GM18873 (cell line): Measurements from ENCODE around the gene STXBP6.
A peak's percentile ranks its signal among the peaks of the same experiment; 100 is the strongest.

ENCODE experiments used
- ATAC-seq: cut with Tn5 transposase; IDR thresholded peaks from one replicate; pipeline ENCODE4 v1.9.1; 2021; ENCODE audit warnings: mild to moderate bottlenecking, moderate library complexity, moderate number of reproducible peaks; ENCODE audit not compliant: unreplicated experiment, low FRiP score

The STXBP6 gene

DNA sequence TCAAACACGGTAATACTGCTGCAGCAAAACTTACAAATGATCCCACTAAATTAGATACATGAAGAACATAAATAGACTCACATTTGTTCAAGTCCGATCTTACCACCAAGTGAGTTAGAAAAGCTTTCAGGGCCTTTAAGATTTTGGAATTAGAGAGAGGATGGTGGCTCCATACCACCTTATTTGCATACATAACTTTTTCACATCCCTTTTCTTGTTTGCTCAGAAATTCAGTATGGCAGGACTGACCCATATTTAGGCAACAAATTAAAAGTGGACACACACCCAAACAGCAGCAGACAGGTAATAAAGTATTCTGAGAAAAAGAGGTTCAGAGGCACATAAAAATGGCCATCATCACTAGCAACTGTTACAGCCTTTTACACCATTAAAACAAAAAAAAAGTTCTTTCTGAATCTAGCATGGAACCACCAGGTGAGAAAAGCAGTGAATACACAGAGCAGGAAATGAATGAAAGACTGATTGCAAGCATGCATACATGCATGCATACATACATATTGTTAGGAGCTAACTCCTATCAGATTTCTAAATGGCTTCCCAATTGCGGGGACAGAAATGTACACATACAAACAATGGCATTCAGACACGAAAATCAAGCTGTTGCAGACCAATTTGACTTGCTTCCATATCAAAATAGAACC is 23.3 kb downstream of the STXBP6 start:
- no peak for ATAC-seq

DNA sequence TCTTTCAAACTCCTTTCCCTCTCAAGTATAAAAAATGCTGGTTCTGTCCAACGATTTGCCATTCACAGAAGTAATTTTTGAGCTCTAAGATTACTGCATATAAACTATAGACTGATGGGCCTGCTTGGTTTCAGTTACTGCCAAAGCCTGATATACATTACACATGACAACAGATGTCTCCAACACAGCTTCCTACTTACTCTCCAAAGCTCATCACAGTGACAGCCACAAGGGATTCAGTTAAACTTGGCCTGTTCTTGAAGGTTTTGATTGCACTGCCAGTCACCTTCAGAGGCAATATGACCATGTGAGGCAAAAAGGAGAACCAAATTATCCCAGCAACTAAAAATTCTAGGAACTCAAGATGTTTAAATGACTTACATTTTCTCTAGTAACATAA is 30.1 kb downstream of the STXBP6 start:
- ATAC-seq: no peak

DNA sequence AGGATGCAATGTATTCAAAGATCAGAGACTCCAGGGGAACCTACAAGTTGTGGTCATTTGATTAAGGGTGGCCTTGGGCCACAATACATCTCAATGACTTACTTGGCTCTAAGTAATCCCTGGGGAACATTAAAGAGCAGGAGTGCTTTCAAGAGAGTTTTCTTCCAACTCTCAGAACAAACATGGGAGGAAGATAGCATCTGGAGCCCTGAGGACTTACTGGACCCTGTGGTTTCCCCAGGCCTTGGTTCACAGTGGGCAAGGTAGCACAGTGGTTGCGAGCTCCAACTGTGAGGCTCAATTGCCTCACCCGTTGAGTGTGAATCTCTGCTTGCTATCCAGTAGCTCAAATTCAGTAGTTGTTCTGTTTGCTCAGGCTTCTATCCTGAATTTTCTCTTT is 32.4 kb downstream of the STXBP6 start:
- no peak for ATAC-seq

DNA sequence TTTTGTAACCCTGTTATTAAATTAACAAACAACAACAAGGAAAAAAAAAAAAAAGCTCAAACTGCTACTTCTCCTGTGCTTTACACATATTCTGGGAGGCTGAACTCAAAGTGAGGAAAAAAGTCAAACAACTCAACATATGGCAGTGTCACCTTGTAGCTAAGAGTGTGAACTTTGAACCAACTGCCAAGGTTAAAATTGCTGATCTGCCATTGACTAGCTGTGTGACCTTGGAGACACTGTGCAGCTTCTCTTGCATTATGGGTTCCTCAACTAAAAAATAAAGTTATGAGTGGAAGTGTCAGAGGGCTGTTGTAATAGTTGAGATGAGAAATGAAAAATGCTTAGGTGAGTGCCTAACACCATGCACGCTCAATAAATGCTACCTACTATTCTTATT is 34.2 kb downstream of the STXBP6 start:
- ATAC-seq: no peak

DNA sequence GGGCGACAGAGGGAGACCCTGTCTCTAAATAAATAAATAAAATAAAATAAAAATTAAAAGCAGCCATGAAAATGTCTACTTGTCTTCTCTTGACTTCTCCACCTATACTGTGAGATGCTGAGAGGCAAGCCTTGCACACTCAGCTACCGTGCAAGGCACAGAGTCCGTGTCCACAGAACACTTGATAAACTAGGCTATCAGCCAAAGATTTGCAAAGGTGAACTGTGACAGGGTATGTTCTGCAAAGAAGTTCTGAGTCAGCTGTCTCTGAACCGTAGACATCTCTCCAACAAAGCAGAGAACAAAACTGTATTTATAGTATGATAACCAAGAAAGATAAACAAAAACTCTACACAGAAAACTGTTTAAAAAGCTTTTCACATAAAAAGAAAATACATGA is 35.5 kb downstream of the STXBP6 start:
- no peak for ATAC-seq

DNA sequence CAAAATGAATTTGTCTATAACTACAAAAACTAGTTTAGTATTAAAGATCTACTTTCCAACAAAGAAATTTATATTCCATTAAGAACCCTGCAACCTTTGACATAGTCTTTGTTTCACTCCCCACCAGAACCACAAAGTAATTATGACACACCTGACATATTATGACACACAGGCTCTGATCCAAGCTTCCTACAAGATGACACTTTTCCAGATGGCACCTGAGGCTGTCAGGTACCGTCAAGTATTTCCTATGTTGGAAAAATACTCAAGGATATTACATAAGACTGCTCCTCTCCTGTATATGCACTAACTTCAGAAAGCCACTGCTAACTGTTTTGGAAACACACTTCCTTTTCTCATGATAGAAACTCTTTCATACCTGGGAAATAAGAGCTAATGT is 38.9 kb downstream of the STXBP6 start:
- ATAC-seq: no peak

DNA sequence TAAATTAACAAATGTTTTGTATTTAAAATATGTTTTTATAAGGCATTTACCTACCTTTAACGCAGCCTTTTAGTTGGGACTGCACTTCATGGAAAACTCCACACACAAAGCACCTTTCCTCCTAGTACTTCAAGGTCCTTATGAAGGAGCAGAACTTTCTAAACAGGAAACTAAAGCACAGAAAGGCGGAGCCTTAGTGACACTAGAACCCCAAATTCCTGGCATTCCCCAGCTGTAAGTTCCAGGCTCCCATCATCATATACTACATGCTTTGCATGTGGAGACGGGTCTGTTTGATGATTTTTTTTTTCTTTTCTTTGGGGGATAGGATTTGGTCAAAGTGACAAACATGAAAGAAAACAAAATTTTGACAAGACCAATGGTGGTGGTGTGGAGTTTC is 39.5 kb downstream of the STXBP6 start:
- ATAC-seq: no peak

DNA sequence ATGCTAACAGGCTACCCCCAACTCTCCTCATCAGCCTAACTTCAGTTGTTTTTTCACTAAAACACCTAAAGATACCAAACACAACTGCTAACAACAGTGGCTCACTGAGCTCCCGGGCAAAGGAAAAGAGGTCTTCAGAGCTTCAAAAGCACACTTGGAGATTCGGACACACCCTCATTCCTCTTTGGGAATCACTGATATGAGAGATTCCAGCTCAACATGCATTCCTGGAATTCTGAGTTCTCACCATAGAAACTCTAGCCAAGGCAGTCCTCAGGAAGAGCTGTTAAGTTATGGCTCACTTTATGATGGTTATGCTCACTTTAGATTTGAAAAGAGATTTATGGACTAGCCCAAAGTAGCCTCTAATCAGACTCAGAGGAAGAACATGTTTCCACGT is 40.1 kb downstream of the STXBP6 start:
- no peak for ATAC-seq

DNA sequence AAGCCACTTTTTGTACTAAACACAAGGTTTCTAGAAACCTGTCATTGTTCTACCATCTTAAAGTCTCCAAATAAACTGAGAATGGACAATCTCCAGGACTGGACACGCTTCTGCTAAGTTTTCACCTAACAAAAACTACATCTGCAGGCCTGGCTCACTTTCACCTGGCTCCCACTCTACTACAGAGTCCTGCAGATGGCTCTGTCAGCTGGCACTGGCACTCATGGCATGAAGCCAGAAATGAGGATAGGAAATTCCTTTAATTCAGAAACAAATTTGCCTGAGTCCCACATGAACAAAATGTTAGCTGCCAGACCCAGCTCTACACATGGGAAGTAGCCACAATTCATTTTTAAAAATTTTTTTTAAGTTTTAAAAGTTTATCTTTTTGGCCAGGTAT is 42.1 kb downstream of the STXBP6 start:
- no peak for ATAC-seq

DNA sequence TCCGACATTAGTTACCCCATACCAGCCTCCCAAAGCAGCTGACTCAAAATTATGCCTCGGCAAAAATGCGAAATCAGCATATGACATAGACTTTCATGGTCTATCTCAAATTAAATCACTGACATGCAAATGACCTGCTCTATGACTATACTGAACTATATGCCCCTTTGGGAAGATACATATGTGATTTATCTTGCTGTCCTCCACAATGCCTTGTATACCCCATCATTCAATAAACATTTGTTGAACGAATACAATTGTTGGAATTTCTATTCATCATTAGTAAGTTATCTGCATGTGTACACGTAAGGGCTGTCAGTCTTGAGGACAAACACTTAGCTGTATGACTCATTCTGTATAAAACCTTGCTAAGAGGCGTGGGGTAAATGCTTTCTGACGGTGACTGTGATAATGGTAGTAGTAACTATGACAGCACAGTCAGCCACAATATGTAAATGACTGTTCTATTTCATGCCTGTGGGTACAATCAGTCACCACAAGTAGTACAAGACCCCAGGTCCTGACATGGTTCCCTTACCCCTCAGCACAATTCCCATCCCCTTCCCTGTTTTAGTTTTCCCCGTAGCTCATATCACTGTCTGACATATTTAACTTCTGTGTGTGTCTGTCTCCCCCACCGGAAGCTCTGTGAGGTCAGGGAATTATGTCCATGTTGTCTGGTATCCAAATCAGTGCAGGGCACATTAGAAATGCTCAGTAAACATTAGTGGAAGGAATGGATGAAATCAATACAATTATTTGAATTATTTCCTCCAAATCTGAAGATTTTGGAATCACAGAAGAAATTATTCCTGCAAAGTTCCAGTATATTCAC is 42.8 kb downstream of the STXBP6 start:
- ATAC-seq: no peak

DNA sequence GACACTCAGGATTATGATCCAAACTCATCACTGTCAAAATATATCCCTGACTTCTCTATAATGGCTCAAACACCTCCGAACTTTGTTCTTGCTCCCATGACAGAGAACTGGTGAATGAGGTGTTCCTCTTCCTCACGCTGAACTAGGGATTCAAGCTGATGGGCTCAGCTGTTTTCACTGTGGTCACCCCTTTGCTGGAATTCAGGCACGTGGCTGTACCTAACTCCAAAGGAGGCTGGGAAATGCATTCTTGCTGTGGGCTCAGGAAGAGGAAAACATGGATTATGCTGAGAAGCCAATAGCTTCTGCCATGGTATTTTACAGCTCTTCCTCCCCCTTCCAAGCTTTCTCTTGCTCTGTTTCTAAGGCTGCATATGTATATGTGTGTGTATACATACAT is 43.9 kb downstream of the STXBP6 start:
- no peak for ATAC-seq

DNA sequence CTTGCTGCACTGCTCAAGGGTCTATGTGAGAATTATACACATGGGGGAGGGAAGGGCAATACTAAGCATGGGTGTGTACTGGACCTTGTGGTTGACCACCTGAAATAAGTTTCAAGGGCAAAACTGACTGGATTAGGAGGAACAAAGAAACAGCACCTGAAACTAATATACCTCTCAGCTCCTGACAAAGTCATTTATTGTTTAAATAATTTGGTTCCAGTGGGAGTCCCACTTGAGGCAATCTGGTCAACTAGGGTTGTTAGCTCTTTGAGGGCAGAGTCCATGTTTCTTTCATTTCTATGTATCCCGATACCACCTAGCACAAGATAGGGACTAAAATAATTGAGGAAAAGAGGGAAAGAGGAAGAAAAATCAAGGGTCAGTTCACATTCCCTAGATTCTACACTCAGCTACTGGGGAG is 45.5 kb downstream of the STXBP6 start:
- peak; percentile 47 for ATAC-seq

DNA sequence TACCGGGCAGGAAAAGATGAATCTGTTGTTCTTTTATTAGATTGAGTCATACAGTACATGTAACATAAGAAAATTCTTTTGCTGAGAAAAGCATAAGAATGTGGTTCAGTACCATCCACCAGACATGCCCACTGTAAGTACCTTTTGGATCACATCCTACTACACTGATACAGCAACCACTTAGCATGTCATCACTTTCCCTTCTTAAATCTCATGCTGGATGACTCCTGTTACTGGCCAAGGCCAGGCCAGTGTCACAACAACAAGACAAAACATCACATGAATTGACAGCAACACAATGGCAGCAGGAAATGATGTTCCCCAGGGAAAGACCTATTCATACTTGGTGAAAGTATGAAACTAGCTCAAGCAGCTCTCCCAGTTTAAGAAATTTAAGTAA is 46.4 kb downstream of the STXBP6 start:
- no peak for ATAC-seq

DNA sequence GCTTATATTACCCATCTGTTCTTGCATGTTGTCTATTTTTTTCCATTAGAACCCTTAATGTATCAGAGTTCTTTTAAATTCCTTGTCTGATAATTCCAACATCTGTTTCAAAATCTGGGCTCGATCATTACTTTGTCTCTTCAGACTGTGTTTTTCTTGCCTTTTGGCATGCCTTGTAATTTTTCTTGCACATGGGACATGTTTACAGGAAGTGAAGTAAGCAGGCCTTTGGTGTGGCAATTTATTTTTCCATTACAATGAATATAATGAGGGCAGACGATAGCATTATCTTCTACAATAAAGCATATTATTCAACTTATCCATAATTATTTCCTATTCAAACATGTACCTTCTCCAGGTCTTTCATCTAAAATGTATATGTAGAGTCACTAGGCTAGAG is 48.3 kb downstream of the STXBP6 start:
- ATAC-seq: no peak

DNA sequence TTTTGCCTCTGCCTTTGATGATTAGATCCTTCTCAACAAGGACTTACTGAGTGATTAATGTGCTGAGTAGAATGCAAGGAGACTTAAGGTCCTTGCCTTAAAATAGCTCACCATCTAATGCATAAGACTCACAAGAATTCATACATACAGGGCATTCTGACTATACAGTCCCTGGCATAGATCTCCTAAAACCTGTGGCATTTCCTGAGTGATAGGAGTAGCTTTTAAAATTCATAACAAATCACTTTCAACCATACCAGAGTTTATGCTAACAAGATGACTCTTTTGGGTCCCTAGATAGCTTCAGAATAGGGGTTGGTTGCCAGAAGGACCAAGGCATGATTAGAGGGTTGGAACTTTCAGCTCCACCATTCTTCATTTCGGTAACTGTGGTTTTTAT is 48.8 kb downstream of the STXBP6 start:
- ATAC-seq: no peak

DNA sequence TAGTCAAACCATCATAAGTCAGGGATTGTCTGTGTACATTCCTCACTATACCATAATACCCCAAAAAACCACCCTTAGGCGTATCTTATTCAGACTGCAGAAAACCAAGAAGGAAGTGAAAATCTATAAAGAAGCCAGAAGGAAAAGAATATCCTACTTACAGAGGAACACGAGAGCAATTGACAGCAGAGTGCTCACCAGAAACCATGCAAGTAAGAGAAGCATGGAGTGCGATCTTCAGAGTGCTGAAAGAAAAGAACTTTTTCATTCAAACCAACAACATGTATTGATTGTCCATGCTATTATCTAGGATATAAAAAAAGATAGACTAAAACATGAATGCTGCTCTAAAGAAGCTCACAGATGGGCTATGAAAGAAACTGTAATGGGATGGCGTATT is 50.8 kb downstream of the STXBP6 start:
- no peak for ATAC-seq

DNA sequence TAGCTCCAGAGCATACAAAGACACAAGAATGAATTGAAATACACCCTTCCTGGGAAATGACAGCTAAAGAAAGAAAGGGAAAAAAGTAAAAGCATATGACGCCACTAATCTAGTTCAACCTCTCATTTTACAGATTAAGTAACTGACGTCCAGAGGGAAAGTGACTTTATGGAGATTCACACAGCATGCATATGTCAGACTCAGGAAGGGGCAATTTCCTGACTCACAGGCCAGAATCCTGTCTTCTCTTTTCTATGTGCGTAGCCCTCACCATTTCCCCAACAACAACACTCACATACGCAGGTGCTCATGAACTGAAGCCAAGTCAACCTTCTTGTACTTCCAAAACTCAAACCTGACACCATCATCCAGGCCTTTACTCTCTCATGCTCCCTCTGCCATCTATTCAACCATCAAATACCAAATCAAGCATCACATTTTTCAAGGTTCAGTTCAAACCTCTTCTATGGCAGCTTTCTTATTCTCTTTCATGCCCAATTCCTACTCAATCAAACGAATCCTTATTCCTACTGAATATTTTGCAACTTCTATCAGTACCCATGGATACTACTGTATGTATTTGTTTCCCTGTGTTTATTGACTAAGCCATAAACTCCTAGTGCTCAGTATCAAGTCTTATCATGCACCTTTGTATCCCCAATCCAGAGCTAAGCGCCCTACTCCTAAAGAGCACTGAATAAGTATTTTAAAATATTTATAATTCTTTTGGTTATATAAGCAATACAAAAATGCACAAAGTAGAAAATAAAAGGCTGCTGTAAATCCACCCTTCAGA is 52.8 kb downstream of the STXBP6 start:
- ATAC-seq: no peak

DNA sequence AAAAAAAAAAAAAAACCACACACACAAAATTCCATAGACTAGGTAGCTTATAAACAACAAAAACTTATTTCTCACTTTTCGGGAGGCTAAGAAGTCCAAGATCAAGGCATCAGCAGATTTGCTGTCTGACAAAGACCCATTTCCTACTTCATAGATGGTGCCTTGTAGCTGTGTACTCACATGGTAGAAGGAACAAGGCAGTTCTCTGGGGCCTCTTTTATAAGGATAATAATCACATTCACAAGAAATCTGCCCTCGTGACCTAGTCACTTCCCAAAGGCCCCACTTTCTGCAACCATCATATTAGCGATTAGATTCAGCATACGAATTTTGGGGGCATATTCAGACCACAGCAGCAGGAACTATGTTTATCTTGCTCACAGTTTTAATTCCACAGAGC is 54.9 kb downstream of the STXBP6 start:
- ATAC-seq: no peak

DNA sequence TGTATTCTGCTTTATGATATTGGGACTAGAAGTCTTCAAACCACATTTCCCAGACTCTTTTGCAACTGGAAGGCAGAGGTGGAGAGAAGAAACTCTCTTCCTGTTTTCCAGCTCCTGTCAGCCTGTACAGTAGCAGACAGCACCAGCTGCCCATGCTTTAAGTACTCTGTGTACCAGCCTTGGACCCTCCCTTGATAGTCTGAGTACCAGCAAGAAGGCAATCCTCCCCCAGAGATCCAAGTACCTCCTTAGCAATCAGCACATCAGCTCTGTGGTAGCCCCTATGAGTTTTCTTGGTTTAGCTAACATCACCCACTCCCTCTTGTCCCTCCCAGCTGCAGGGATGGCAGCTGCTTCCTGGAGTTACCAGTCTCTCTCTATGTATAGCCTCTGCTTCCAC is 56.3 kb downstream of the STXBP6 start:
- no peak for ATAC-seq

DNA sequence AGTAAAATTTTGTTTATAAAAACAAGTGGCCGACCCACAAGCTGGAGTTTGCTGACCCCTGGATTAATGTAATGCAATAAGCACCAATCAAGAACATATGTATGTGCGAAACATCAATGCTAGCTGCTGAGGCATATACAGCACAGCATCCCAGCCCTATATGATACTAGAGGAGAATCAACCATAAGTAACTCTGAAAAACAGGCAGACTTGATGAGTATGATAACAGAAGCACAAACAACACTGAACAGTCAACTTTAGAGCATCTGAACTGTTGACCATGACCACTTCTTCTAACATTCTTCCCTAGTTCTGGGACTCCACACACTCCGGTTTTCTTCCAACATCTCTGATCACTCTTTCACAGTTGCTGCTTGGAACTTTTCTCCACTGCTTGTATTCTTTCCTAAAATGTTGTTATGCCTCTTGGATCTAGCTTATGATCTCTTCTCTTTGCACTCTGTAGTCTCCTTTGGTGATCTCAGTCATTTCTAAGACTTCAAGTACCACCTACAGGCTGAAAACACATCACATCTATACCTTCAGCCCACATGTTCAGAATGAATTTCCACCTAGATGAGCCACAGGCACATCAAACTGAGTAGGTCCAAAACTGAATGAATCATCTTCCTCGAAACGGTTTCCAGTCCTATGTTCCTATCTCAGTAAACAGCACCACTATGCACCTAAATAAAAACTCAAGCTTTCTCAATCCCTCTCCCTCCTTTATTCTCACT is 57.2 kb downstream of the STXBP6 start:
- no peak for ATAC-seq

DNA sequence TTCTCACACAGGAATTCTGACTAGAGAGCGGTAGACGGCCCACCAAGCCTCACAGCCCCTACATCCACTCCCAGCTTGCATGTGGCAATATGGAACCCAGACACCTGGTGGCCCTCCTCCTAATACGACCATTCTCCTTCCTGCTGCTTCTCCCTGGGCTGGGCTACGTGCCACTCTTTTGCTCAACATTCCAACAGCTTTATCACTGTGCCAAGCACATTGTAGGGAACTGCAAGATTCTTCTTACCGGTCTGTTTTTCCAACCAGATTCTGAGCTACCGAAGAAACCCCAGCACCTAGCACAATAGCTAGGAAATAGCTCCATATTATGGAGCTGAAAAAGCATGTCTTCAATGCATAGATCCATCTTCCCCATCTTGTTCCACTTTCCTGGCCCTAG is 58.1 kb downstream of the STXBP6 start:
- ATAC-seq: no peak
